Upper lobe of right lung (tissue), 1 donor: Measurements from ENCODE around the gene CLTB. TPM values are rescaled to one million over a fixed set of nuclear protein-coding genes. Genes with fewer than 3 reads are reported as not detected.

ENCODE experiments used
- ATAC-seq: fragments of 200-7000 bp; cut with Tn5 transposase; one replicate; pipeline ENCODE4 v1.9.1; 2020; ENCODE audit warnings: mild to moderate bottlenecking, moderate library complexity
- DNase-seq: peaks from one replicate; pipeline ENCODE4 v3.0.0-alpha.2; 2020
- H3K27ac ChIP-seq: fragments of 200-600 bp; one replicate; pipeline ENCODE4 v1.8.0; 2022
- H3K27me3 ChIP-seq: fragments of 200-600 bp; one replicate; pipeline ENCODE4 v1.8.0; 2022; ENCODE audit warnings: mild to moderate bottlenecking
- H3K36me3 ChIP-seq: fragments of 200-600 bp; one replicate; pipeline ENCODE4 v1.8.0; 2022
- H3K4me1 ChIP-seq: fragments of 200-600 bp; one replicate; pipeline ENCODE4 v1.8.0; 2022
- H3K4me3 ChIP-seq: fragments of 200-600 bp; one replicate; pipeline ENCODE4 v1.8.0; 2022; ENCODE audit warnings: mild to moderate bottlenecking
- H3K9me3 ChIP-seq: fragments of 200-600 bp; one replicate; pipeline ENCODE4 v1.8.0; 2022
- intact Hi-C: fragments of 100-400 bp; cut with DNase I; formaldehyde crosslinking; loops from one replicate; pipeline ENCODE4 v1.11.0; 2022
- total RNA-seq: library from RNA; stranded (reverse); fragmentation: NEBNext Ultra II Directional; extraction: Animal tissue kit (Norgen Biotek cat#: 25700); gene quantifications from one replicate; pipeline ENCODE4 v1.2.1, GENCODE V29; 2021
- TF ChIP-seq, protein P1 (sequence below): fragments of 200-600 bp; IDR thresholded peaks from one replicate; pipeline ENCODE4 v1.8.0; 2022; ENCODE audit warnings: antibody characterized with exemption
- donor health status: DM: no; HTN: yes; CAD: no; lungs with severe emphysema.

Gene CLTB
- total RNA-seq, 1 donor from 2014 or later = 80.9 TPM

DNA sequence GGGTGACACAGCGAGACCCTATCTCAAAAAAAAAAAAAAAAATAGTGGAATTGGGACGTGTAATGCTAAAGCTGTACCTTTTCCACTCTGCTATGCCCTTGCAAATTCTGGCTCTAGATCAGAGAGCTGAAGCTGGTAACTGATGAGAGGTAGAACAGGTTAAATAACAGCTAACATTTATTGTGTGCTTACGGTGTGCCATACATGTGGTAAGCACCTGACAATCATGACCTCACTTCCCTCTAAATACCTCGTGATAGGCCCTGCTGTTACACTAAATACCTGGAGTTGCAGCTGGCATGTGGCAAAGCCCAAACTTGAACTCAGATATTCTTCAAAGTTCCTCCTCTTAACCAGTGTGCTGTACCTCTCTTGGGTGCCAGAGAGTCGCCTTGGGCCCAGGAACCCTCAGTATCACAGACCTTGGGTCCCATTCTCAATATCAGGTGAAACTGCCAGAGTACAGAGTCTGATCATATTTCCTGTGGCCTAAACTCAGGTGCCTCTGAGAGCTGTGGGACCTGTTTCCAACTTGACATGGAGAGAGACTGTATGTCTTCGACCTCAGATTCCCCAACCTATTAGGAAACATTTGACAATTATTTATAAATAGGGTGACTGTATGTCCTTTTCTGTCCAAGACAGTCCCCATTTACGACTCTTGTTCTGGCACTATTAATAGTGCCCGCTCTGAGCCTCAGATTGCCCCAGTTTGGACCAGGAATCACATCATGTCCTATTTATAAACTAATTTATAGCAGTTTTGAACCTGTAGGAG, 46.2 kb downstream of the CLTB start:
- H3K36me3 ChIP-seq = peaks cover 7% of the 10 kb centered on the region
- no peak for ATAC-seq
- no peak overlapping the region for H3K27ac ChIP-seq
- TF ChIP-seq, protein P1, sequence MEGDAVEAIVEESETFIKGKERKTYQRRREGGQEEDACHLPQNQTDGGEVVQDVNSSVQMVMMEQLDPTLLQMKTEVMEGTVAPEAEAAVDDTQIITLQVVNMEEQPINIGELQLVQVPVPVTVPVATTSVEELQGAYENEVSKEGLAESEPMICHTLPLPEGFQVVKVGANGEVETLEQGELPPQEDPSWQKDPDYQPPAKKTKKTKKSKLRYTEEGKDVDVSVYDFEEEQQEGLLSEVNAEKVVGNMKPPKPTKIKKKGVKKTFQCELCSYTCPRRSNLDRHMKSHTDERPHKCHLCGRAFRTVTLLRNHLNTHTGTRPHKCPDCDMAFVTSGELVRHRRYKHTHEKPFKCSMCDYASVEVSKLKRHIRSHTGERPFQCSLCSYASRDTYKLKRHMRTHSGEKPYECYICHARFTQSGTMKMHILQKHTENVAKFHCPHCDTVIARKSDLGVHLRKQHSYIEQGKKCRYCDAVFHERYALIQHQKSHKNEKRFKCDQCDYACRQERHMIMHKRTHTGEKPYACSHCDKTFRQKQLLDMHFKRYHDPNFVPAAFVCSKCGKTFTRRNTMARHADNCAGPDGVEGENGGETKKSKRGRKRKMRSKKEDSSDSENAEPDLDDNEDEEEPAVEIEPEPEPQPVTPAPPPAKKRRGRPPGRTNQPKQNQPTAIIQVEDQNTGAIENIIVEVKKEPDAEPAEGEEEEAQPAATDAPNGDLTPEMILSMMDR = no peak
- intact Hi-C loops = no loop called here
- peaks cover 4% of the 10 kb centered on the region for H3K4me1 ChIP-seq
- H3K4me3 ChIP-seq = no peak overlapping the region
- H3K9me3 ChIP-seq = no peaks in the 10 kb centered on the region
- no peak for DNase-seq
- H3K27me3 ChIP-seq = no peaks in the 10 kb centered on the region

DNA sequence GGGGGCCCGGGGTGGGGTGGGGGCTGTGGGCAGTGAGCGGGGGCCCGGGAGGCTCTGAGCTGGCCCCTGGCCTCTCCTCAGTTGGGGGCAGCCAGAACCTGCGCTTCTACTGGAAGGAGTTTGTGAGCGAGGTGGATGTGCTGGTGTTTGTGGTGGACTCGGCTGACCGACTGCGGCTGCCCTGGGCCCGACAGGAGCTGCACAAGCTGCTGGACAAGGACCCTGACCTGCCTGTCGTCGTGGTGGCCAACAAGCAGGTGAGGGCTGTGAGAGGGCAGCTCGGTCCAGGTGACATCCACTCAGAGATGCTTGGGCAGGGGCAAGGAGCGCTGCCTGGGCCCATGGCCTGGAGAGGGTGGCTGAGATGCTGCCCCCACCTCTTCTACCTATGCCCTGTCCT, 47.6 kb downstream of the CLTB start:
- intact Hi-C loops = no loop called here
- ATAC-seq (no peak), DNase-seq (no peak)
- H3K4me3 ChIP-seq = no peak overlapping the region
- no peaks in the 10 kb centered on the region for H3K27me3 ChIP-seq
- H3K4me1 ChIP-seq = peaks cover 9% of the 10 kb centered on the region
- H3K9me3 ChIP-seq = no peaks in the 10 kb centered on the region
- peaks cover 7% of the 10 kb centered on the region for H3K36me3 ChIP-seq
- TF ChIP-seq, protein P1 = no peak
- no peak overlapping the region for H3K27ac ChIP-seq

DNA sequence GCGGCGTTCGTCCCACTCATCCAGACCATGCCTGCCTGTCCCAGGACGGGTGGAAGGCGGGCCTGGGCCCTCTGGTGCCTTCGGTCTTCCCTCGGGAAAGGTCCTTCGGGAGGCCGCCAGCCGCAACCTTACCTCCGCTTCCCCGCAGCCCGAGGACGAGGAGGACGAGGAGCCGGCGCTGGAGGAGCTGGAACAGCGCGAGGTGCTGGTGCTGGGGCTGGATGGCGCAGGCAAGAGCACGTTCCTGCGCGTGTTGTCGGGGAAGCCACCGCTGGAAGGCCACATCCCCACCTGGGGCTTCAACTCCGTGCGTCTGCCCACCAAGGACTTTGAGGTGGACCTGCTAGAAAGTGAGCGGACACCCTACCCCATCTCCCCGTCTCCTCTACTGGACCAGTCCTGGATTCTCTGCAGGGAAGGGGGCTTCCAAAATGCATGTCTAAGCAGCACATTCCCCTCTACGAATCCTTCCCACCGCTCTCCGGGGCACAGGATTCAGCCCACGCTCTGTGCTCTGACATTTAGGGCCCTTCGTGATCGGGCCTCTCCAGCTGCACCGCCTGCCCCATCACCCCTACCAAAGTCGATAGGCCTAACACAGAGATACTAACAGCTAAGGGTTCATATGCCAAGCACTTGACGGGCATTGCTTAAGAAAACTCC, 50.0 kb downstream of the CLTB start:
- Histone ChIP-seq H3K27me3 (no peaks in the 10 kb centered on the region), H3K4me3 (peak overlapping the region; percentile 87), H3K36me3 (peaks cover 7% of the 10 kb centered on the region), H3K27ac (no peak overlapping the region), H3K4me1 (peaks cover 9% of the 10 kb centered on the region), H3K9me3 (no peaks in the 10 kb centered on the region)
- TF ChIP-seq, protein P1 = no peak
- DNase-seq (no peak), ATAC-seq (no peak)
- intact Hi-C loops = no loop called here

DNA sequence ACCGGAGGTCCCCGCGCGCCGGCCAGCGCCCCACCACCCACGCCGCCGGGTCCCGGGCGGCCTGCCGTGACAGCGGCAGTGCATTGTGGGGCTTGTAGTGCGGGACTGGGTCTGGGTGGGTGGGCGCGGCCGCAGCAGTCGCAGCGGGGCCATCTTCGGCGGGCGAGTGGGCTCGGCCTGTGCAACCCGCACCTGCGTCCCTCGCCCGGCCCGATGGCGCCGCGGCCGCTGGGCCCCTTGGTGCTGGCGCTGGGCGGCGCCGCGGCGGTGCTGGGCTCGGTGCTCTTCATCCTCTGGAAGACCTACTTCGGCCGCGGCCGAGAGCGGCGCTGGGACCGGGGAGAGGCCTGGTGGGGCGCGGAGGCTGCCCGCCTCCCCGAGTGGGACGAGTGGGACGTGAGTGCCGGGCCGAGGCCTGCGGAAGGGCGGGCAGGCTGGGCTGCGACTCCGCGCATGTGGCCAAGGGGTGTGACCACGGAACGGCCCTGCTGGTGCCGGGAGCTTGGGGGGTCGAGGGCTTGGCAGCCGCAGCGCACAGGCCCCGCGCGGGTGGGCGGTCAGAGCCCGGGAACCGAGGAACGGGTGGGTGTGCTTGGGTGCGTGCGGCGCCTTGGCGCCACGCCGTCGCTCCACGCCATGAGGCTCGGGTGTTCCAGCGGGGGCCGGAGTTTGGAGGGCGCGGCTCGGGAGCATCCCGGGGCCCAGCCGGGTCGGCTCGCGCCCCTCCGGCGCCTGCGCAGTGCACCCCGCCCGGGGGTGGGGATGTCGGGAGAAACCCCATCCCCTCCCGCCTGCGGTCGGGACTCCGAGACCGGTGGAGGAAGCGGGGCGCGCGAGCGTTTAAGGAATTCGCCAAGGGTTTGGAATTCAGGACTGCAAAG, 50.7 kb downstream of the CLTB start, which contains the start of gene ARL10:
Gene ARL10 (plus strand): TSS at position 137 of the 881 bp plus-strand sequence. CDS start 77 bp downstream, at position 214.
- Histone ChIP-seq H3K27ac (peak within 1 kb of the TSS; percentile 58), H3K4me1 (peaks cover 11% of the 10 kb centered on the region), H3K9me3 (no peaks in the 10 kb centered on the region), H3K27me3 (no peaks in the 10 kb centered on the region), H3K36me3 (peaks cover 7% of the 10 kb centered on the region), H3K4me3 (peak within 1 kb of the TSS; percentile 87)
- ATAC-seq = peak; percentile 46
- intact Hi-C loops = no loop called here
- DNase-seq = peak; percentile 77
- TF ChIP-seq, protein P1 = no peak

DNA sequence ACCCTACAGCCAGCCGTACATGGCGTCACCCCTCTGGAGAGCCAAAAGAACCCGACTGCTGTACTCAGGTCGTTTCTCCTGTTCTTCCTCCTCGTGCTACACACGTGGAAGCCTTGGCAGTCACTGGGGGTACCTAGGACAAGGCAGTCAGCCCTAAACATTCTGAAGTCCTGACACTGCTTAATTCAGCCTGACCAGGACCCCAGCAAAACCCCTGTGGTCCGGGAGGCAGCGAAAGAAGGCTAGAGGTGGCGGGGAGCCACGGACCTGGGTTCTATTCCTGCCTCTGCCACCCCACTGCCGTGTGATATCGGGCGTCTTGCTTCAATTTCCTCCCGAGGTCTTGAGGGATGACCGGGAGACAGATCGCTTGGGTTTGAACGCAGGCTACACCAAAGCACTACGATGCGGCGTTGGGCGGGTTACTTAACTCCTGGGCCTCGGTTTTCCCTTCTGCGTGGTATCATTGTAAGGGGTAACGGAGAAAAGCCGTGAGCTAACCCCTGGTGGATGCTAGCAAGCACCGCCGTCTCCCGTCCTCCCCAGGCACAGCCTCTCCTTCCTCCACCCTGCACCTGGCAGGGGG, 51.5 kb downstream of the CLTB start:
- DNase-seq (no peak), ATAC-seq (no peak)
- Histone ChIP-seq H3K4me1 (peaks cover 19% of the 10 kb centered on the region), H3K36me3 (peaks cover 7% of the 10 kb centered on the region), H3K4me3 (peak overlapping the region; percentile 87), H3K27me3 (no peaks in the 10 kb centered on the region), H3K27ac (peak overlapping the region; percentile 58), H3K9me3 (no peaks in the 10 kb centered on the region)
- intact Hi-C loops = no loop called here
- TF ChIP-seq, protein P1 = no peak
